Stimulated activated CD4-positive, alpha-beta T cell treated with anti-CD3 and anti-CD28 coated beads, Interleukin-4, amount 100 ng/mL, for 1 hour (primary cell): Measurements from ENCODE around the gene SLC17A2.
"Not testable (repeated sequence)": the region's sequence is repeated elsewhere in the genome, so short reads cannot be mapped to it uniquely, and the experiment has no call there.

Experiments
- DNase-seq: peaks from one replicate; pipeline ENCODE4 v3.0.0-alpha.2; 2020

Gene SLC17A2

DNA sequence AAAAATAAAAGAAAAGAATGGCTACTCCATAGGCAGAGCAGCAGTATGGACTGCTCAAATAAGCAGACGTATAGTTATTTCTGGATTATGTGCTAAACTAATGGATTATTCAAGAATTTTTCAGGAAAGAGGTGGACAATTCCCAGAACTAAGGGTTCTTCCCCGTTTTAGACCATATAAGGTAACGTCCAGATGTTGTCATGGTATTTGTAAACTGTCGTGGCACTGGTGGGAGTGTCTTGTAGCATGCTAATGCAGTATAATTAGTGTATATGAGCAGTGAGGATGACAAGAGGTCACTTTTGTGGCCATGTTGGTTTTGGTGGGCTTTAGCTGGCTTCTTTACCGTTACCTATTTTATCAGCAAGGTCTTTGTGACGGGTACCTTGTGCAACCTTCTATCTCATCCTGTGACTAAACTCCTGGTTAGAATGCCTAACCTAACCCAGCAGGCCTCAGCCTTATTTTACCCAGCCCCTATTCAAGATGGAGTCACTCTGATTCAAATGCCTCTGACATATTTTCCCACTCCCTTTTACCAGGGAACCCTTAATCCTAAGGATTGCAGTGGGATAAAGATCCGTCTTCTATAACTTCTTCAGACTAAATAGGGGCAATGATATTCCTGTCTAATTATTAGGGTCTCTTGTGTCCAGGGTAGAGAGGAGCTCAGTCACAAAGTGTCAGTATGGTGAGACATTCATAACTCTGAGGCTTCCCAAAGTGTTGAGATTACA, 21.0 kb upstream of the SLC17A2 start:
- DNase-seq, result no peak

- no peak for DNase-seq
These were observed 19.8 kb upstream of the SLC17A2 start for GRCh38 chr6:25950297-25950696.

- no peak for DNase-seq
These were observed 19.2 kb upstream of the SLC17A2 start for GRCh38 chr6:25949695-25950094.

DNA sequence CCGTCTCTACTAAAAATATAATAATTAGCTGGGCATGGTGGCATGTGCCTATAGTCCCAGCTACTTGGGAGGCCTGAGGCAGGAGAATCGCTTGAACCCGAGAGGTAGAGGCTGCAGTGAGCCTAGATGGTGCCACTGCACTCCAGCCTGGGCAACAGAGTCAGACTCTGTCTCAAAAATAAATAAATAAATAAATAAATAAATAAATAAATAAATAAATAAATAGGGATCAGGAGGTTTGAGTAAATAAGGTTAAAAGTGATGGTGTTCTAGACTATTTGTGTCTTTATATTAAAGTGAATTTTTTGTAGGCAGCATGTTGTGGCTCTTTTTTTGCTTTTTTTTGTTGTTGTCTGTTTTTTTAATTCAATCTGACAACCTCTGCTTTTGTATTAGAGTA, 17.0 kb upstream of the SLC17A2 start:
- DNase-seq, result not testable (repeated sequence)

DNA sequence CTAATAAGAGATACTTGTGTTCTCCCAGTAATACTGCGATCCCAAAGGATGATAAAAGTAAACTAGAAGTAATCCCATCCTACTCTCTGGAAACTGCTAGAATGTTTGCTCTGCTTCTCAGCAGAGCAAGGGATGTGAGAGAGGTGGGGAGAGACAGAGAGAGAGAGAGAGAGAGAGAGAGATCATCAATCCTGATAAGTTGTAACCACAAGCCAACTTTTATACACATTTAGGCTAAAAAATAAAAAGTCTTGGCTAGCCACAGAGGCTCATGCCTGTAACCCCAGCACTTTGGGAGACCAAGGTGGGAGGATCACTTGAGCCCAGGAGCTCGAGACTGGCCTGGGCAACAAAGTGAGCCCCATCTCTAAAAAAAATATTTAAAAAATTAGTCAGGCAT, 16.1 kb upstream of the SLC17A2 start:
- no peak for DNase-seq

DNA sequence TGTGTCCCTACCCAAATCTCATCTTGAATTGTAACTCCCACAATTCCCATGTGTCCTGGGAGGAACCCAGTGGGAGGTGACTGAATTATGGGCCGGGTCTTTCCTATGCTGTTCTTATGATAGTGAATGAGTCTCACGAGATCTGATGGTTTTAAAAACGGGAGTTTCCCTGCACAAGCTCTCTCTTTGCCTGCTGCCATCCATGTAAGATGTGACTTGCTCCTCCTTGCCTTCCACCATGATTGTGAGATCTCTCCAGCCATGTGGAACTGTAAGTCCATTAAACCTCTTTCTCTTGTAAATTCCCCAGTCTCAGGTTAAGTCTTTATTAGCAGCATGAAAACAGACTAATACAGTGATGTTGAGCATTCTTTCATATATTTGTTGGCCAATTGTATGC, 15.2 kb upstream of the SLC17A2 start:
- DNase-seq, result not testable (repeated sequence)

GRCh38 chr6:25944688-25945574, 14.4 kb upstream of the SLC17A2 start:
- no peak for DNase-seq

- DNase-seq, result no peak
These were observed 13.4 kb upstream of the SLC17A2 start for GRCh38 chr6:25943887-25944286.

DNA sequence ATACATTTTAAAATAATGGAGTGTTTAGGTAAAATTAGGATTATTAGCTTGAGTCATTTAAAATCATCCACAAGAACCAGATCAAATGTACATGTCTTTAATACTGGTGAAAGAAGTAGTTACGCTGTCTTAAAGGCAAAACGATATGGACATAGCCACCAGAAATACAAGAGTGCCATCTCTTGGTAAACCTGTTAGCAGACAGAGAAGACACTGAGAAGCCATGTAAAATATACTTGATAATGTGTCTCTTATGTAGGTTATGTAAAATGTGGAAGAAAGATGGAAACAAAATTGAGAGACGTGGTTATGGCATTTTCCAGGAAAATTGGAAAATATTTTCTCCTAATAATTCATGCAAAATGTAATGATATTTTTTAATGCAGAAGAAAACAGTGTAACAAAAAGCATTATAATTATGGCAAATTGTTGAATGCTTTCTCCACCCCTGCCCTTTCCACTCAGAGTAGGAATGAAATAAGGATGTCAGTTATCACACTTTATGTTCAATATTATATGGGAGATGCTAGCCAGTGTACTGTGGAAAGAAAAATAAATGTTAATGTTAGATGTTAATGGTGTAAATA, 12.2 kb upstream of the SLC17A2 start:
- no peak for DNase-seq

GRCh38 chr6:25939593-25939992, 9.1 kb upstream of the SLC17A2 start:
- DNase-seq, result no peak

DNA sequence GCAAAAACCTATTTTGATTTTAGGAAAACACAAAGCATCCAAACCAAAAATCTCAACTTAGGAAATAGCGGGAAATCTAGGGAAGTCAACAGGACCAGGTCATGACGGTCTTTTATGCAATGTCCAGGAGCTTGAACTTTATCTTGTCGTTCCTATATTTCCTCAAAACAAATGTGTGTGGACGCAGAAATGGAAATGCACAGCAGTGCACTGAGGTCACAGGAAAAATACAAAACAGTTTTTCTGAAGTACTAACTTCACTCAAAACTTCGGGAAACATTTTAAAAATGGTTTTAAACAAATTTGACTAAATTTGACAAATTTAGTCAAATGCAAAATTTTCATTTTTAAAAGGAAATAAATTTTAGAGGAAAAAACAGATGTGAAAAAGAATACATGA, 5.5 kb upstream of the SLC17A2 start:
- DNase-seq, result no peak

DNA sequence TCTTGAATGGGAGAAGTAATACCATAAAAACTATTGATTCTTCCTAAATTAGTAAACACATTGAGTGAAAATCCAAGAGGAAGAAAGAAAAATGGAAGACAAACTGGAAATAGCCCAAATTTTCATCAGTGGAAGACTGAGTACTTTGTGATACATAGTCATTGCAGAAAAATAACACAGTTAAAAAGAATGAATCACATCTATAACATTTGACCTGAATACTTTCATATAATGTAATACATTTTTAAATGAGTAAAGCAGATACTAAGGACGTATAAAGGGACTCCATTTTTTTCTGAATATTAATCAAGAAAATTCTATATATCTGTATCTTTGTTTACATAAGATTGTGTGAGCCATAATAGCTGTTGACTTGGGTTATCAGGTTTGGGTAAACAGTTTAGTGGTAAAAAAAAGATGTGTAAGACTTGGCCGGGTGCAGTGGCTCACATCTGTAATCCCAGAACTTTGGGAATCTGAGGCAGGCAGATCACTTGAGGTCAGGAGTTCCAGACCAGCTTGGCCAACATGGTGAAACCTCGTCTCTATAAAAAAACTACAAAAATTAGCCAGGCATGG, 4.3 kb upstream of the SLC17A2 start:
- DNase-seq, result no peak

DNA sequence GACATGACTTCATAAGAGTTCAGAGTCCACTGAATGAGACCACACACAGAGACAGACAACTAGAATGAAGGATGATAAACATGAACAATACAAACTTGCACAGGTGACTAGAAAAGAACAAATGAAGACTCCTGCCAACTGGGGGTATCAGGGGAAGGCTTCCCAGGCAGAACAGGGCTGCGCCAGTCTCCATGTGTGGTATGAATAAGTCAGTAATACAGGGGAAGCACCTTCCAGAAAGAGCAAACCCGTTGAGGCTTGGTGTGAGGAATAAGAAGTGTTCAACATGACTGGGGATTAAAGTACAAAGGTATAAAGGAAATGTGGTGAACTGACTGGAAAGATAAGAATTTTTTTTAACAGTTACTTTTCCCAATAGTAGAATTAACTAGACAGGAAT, 3.7 kb upstream of the SLC17A2 start:
- no peak for DNase-seq

DNA sequence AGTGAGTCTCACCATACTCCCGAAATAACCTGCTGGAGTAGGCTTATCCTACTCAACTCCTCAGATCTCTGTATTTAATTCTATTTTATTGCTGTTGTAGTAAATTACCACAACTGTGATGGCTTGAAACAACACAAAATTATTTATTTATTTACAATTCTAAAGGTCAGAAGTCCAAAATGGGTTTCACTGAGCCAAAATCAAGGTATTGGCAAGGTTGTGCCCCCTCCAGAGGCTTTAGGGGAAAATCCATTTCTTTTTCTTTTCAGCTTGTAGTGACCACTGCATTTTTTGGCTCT, 869 bp upstream of the SLC17A2 start:
- no peak for DNase-seq

GRCh38 chr6:25929785-25930184, 706 bp downstream of the SLC17A2 start:
- not testable (repeated sequence) for DNase-seq

- no peak for DNase-seq
These were observed 1.7 kb downstream of the SLC17A2 start for GRCh38 chr6:25928562-25929324.

GRCh38 chr6:25927756-25928216, 2.7 kb downstream of the SLC17A2 start:
- no peak for DNase-seq

GRCh38 chr6:25927178-25927577, 3.3 kb downstream of the SLC17A2 start:
- DNase-seq, result no peak

- no peak for DNase-seq
These were observed 4.6 kb downstream of the SLC17A2 start for GRCh38 chr6:25925876-25926275.

- no peak for DNase-seq
These were observed 8.2 kb downstream of the SLC17A2 start for GRCh38 chr6:25922301-25922700.

DNA sequence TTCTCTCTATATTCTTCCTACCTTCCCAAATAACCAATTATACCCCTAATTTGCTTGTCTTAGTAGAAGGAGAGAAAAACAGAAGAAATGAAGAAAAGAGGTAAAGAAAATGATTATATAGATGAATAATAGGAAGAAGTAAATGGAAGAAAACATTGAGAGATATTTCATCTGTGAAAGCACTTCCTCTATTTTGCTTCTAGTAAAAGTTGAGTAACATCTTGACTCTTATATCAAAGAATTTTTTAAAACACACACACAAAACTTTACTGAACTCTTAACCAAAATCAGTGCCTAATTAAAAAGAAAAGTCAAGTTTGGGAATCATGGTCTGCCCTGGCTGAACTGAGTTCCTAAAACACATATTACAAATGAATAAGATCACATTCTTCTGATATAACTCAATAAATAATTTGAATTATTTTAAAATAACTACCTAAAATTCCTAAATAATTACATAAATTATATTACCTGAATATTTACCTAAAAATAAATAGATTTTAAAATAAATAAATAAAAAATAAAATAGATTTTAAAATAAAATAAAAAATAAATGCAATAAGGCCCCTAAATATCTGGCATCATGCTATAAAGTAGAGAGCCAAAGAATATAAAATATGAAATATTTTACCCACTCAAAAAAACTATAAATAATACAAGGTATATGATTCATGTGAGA, 8.8 kb downstream of the SLC17A2 start:
- DNase-seq, result no peak

GRCh38 chr6:25919657-25920056, 10.8 kb downstream of the SLC17A2 start:
- no peak for DNase-seq
